IMR-90 (cell line): ENCODE results near the gene NR2F2. TPM values are rescaled to one million over a fixed set of nuclear protein-coding genes. Genes with fewer than 3 reads are reported as not detected.

Source experiments
- ATAC-seq: fragments of 200-7000 bp; cut with Tn5 transposase; 2 replicates; pipeline ENCODE4 v1.9.1; 2020; ENCODE audit warnings: low read depth, mild to moderate bottlenecking, moderate library complexity
- BruUV-seq: library from RNA; stranded (reverse); fragments of 400-500 nt; replicated peaks from 2 replicates; lab custom pipeline; 2021; lab: Mats Ljungman, UMichigan
- CTCF ChIA-PET: fragments of 300-600 bp; formaldehyde crosslinking; extraction: SDS; loops from one replicate; lab custom pipeline; 2021; ENCODE audit warnings: antibody characterized with exemption; lab: Yijun Ruan, JAX
- POLR2A ChIA-PET: fragments of 300-600 bp; sonication (Branson Sonifier 250); formaldehyde crosslinking; loops from one replicate; lab custom pipeline; 2022; ENCODE audit warnings: antibody characterized with exemption; ENCODE audit not compliant: unreplicated experiment; lab: Charles Lee
- DNase-seq: peaks from one replicate; pipeline ENCODE4 v3.0.0; 2013
- H2AFZ ChIP-seq: replicated peaks from 2 replicates; pipeline ENCODE3; 2013; ENCODE audit warnings: low read length, mild to moderate bottlenecking; ENCODE audit not compliant: poor library complexity
- H2AK5ac ChIP-seq: 2 replicates; pipeline ENCODE4 v1.6.1; 2013; ENCODE audit warnings: low read depth, low read length, inconsistent platforms
- H2AK9ac ChIP-seq: replicated peaks from 2 replicates; pipeline ENCODE3; 2013; ENCODE audit warnings: mild to moderate bottlenecking, low read depth, low read length, moderate library complexity; ENCODE audit not compliant: poor library complexity
- H2BK120ac ChIP-seq: 2 replicates; pipeline ENCODE4 v1.6.1; 2013; ENCODE audit warnings: low read depth, low read length, inconsistent platforms
- H2BK15ac ChIP-seq: 3 replicates; pipeline ENCODE4 v1.6.1; 2013; ENCODE audit warnings: low read depth, low read length, inconsistent platforms
- H2BK20ac ChIP-seq: 2 replicates; pipeline ENCODE4 v1.6.1; 2013; ENCODE audit warnings: low read depth, mild to moderate bottlenecking, inconsistent platforms, low read length, moderate library complexity
- H2BK5ac ChIP-seq: 2 replicates; pipeline ENCODE4 v1.6.1; 2013; ENCODE audit warnings: mild to moderate bottlenecking, low read depth, low read length, inconsistent platforms; ENCODE audit not compliant: poor library complexity, severe bottlenecking
- H3K14ac ChIP-seq: replicated peaks from 2 replicates; pipeline ENCODE4 v1.6.1; 2013; ENCODE audit warnings: low read depth, low read length, inconsistent platforms
- H3K18ac ChIP-seq: 2 replicates; pipeline ENCODE4 v1.6.1; 2013; ENCODE audit warnings: low read depth, low read length, control low read depth
- H3K23ac ChIP-seq: 2 replicates; pipeline ENCODE4 v1.6.1; 2013; ENCODE audit warnings: low read depth, low read length, inconsistent platforms
- H3K27ac ChIP-seq: 2 replicates; pipeline ENCODE4 v1.5.1; 2013; ENCODE audit warnings: mild to moderate bottlenecking, control low read depth, low read length; ENCODE audit not compliant: insufficient read depth
- H3K27me3 ChIP-seq: 2 replicates; pipeline ENCODE4 v1.6.1; 2013; ENCODE audit warnings: low read length; ENCODE audit not compliant: control insufficient read depth, insufficient read depth
- H3K36me3 ChIP-seq: 2 replicates; pipeline ENCODE4 v1.6.1; 2013; ENCODE audit warnings: low read length, mixed read lengths; ENCODE audit not compliant: control insufficient read depth, insufficient read depth
- H3K4ac ChIP-seq: 2 replicates; pipeline ENCODE4 v1.6.1; 2013; ENCODE audit warnings: low read depth, low read length, inconsistent platforms
- H3K4me1 ChIP-seq: 2 replicates; pipeline ENCODE4 v1.6.1; 2013; ENCODE audit warnings: low read length, mixed read lengths; ENCODE audit not compliant: control insufficient read depth, insufficient read depth
- H3K4me2 ChIP-seq: 2 replicates; pipeline ENCODE4 v1.6.1; 2013; ENCODE audit warnings: low read depth, mild to moderate bottlenecking, control low read depth, low read length, moderate library complexity
- H3K4me3 ChIP-seq: 2 replicates; pipeline ENCODE4 v1.5.1; 2013; ENCODE audit warnings: low read depth, mild to moderate bottlenecking, control low read depth, low read length, moderate library complexity; ENCODE audit not compliant: insufficient read depth
- H3K56ac ChIP-seq: 2 replicates; pipeline ENCODE4 v1.6.1; 2013; ENCODE audit warnings: low read length, inconsistent platforms; ENCODE audit not compliant: insufficient read depth; ENCODE audit errors: extremely low read depth
- H3K79me1 ChIP-seq, 2 experiments: 2 replicates each; pipeline ENCODE4 v1.6.1; 2013; ENCODE audit warnings: low read length in 2 of 2, inconsistent platforms in 1 of 2, low read depth in 1 of 2
- H3K9ac ChIP-seq: 2 replicates; pipeline ENCODE4 v1.6.1; 2013; ENCODE audit warnings: low read depth, low read length, control low read depth
- H3K9me1 ChIP-seq: 2 replicates; pipeline ENCODE4 v1.6.1; 2013; ENCODE audit warnings: low read length, inconsistent platforms; ENCODE audit not compliant: insufficient read depth
- H3K9me3 ChIP-seq: 2 replicates; pipeline ENCODE4 v1.6.1; 2013; ENCODE audit warnings: low read length; ENCODE audit not compliant: control insufficient read depth, insufficient read depth
- H4K20me1 ChIP-seq: 2 replicates; pipeline ENCODE4 v1.6.1; 2013; ENCODE audit warnings: low read length, inconsistent platforms; ENCODE audit not compliant: insufficient read depth
- H4K5ac ChIP-seq: 2 replicates; pipeline ENCODE4 v1.6.1; 2013; ENCODE audit warnings: mild to moderate bottlenecking, low read depth, low read length, control low read depth
- H4K8ac ChIP-seq, 2 experiments: 2 replicates each; pipeline ENCODE4 v1.6.1; 2013; ENCODE audit warnings: low read depth in 2 of 2, low read length in 2 of 2, control low read depth in 1 of 2, inconsistent platforms in 1 of 2
- H4K91ac ChIP-seq: 2 replicates; pipeline ENCODE4 v1.6.1; 2013; ENCODE audit warnings: low read depth, low read length, inconsistent platforms; ENCODE audit not compliant: insufficient read depth
- MAFK ChIP-seq: IDR thresholded peaks from 2 replicates; pipeline ENCODE4 v1.6.1; 2012; ENCODE audit warnings: low read depth, low read length, improper control_type of control experiment
- WGBS, 2 experiments: methylation state at CpG; one replicate each; pipeline versions ENCODE4 v1.1.5 to v1.1.7; 2013; ENCODE audit warnings: missing lambda C conversion rate in 2 of 2; ENCODE audit not compliant: insufficient read length in 1 of 2; ENCODE audit errors: extremely low coverage in 2 of 2; 5-methylcytosine and 5-hydroxymethylcytosine counted together
- dilution Hi-C: fragments of 300-500 bp; cut with HindIII; formaldehyde crosslinking; loops from one replicate; pipeline ENCODE4 v1.14.3; 2018; ENCODE audit warnings: low sequenced_read_pairs; ENCODE audit not compliant: unreplicated experiment
- in situ Hi-C: fragments of 300-500 bp; cut with MboI; formaldehyde crosslinking; loops from 3 replicates; pipeline ENCODE4 v1.14.3; 2019; ENCODE audit warnings: low sequenced_read_pairs, inconsistent platforms, mixed read lengths
- intact Hi-C: fragments of 100-400 bp; cut with micrococcal nuclease; formaldehyde crosslinking; loops from 2 replicates; pipeline ENCODE4 v1.10.0; 2022
- polyA plus RNA-seq, 3 experiments: library from polyadenylated mRNA; depleted of rRNA; stranded (reverse); fragments of >200 nt; gene quantifications; 2 replicates each; pipeline ENCODE4 v1.2.3, GENCODE V29; 2012; ENCODE audit warnings: low replicate concordance in 1 of 3
- total RNA-seq: library from RNA; depleted of rRNA; stranded (reverse); fragments of >200 nt; gene quantifications from 2 replicates; pipeline ENCODE4 v1.2.3, GENCODE V29; 2012
- TF ChIP-seq, protein P1 (sequence below): conservative IDR thresholded peaks from 2 replicates; pipeline ENCODE4 v1.5.1; 2012; ENCODE audit warnings: mild to moderate bottlenecking, low read depth, low read length, improper control_type of control experiment

Gene NR2F2
- total and polyA plus RNA-seq, 2 of the 4 experiments (the other 2 are of a cell fraction) = 20.3 to 161 TPM

DNA sequence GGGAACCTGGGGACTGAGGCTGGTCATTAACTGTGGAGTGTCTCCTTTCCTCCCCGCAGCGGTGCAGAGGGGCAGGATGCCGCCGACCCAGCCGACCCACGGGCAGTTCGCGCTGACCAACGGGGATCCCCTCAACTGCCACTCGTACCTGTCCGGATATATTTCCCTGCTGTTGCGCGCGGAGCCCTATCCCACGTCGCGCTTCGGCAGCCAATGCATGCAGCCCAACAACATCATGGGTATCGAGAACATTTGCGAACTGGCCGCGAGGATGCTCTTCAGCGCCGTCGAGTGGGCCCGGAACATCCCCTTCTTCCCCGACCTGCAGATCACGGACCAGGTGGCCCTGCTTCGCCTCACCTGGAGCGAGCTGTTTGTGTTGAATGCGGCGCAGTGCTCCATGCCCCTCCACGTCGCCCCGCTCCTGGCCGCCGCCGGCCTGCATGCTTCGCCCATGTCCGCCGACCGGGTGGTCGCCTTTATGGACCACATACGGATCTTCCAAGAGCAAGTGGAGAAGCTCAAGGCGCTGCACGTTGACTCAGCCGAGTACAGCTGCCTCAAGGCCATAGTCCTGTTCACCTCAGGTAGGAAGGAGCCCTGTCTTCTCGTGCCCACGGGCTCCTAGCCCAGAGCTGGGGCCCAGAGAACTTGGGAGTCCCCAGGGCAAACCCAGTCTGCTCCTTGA is 3.7 kb downstream of the NR2F2 start:
- Histone ChIP-seq H4K8ac (peak overlapping the region; percentile 71 to 78; a peak in 3 of 4 replicates), H2BK120ac (peak overlapping the region; percentile 70), H3K9me3 (no peaks in the 10 kb centered on the region), H3K36me3 (peaks cover 52% of the 10 kb centered on the region), H2AFZ (peak overlapping the region; percentile 52), H3K56ac (peak overlapping the region; percentile 96), H2AK5ac (peak overlapping the region; percentile 67), H3K14ac (peak overlapping the region; percentile 93), H3K27me3 (no peaks in the 10 kb centered on the region), H2AK9ac (peak overlapping the region; percentile 82), H3K9ac (peak overlapping the region; percentile 99), H3K4me2 (peak overlapping the region; percentile 99), H3K4me1 (peaks cover 3% of the 10 kb centered on the region), H3K79me1 (peaks cover 0 to 3% of the 10 kb centered on the region in 2 experiments; a peak in 1 of 4 replicates), H2BK20ac (no peak overlapping the region), H3K23ac (peak overlapping the region; percentile 57), H3K27ac (peak overlapping the region; percentile 98), H3K9me1 (no peaks in the 10 kb centered on the region), H2BK15ac (peak overlapping the region; percentile 47; the same call in 1 of the 3 replicates), H4K5ac (peak overlapping the region; percentile 85), H2BK5ac (peak overlapping the region; percentile 94), H3K4me3 (peak overlapping the region; percentile 84), H4K20me1 (peaks cover 44% of the 10 kb centered on the region), H3K18ac (peak overlapping the region; percentile 93), H4K91ac (peak overlapping the region; percentile 67), H3K4ac (peak overlapping the region; percentile 93)
- no TSS peak for BruUV-seq
- dilution Hi-C loops = no loop called here
- 1% methylated on average over 13 of the region's 49 CpGs; no CpG with 5 or more reads in 1 of the 2 experiments for WGBS, 2 experiments
- POLR2A ChIA-PET = no interaction called here
- in situ Hi-C loops = loop anchor here (10.0 to 25.0 kb wide), 2 partner anchors 772 to 1039 kb away; no protein-coding TSS in a partner anchor
- ATAC-seq = no peak
- intact Hi-C loops = no loop called here
- CTCF ChIA-PET = no interaction called here
- DNase-seq = no peak
- TF ChIP-seq MAFK = no peak
- TF ChIP-seq, protein P1, sequence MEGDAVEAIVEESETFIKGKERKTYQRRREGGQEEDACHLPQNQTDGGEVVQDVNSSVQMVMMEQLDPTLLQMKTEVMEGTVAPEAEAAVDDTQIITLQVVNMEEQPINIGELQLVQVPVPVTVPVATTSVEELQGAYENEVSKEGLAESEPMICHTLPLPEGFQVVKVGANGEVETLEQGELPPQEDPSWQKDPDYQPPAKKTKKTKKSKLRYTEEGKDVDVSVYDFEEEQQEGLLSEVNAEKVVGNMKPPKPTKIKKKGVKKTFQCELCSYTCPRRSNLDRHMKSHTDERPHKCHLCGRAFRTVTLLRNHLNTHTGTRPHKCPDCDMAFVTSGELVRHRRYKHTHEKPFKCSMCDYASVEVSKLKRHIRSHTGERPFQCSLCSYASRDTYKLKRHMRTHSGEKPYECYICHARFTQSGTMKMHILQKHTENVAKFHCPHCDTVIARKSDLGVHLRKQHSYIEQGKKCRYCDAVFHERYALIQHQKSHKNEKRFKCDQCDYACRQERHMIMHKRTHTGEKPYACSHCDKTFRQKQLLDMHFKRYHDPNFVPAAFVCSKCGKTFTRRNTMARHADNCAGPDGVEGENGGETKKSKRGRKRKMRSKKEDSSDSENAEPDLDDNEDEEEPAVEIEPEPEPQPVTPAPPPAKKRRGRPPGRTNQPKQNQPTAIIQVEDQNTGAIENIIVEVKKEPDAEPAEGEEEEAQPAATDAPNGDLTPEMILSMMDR = no peak
